Measurements from ENCODE around the gene PHIP.

Gene PHIP

GRCh38 chr6:79009819-79010218 is 68.2 kb downstream of the PHIP start:
- no peak for DNase-seq (ENCODE audit: low spot score)

- DNase-seq (ENCODE audit: low spot score), result no peak
Observed at GRCh38 chr6:79005497-79005896, 72.6 kb downstream of the PHIP start.

DNA sequence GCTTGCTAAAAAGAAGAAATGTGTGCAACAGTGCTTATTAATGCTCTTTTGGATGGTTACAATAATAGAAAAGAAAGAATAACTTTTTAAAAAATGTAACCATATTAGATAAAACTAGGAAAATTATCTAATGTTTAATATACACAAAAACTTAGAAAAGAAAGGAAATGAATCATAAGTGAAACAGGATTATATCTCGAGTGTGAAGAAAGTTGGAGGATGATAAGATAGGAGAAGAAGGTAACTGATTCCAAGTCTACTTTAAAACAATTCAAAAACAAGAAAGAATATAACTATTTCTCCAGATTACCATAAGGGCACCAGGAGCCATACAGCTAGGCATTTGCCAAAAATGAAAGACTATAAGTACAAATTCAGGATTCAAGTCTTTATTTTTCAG is 73.0 kb downstream of the PHIP start:
- DNase-seq (ENCODE audit: low spot score), result no peak

DNA sequence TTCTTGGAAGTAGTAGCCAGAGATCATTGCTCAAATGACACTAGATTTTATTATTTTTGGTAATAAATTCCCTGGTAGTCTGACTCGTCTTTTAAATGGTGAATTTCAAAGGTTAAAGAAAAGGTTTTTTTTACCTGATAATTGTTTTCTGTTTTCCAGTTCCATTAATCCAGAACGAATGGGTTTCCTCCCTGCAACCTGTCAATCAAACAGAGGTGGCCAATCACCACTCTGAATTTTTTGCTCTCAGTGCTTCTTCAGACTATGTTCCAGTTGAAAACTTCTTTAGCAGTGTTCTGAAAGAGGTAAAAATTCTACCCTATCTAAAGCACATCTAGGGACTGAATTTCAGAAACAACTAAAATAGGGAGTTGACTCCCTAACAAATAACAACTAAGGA is 73.8 kb downstream of the PHIP start:
- DNase-seq (ENCODE audit: low spot score), result no peak

DNA sequence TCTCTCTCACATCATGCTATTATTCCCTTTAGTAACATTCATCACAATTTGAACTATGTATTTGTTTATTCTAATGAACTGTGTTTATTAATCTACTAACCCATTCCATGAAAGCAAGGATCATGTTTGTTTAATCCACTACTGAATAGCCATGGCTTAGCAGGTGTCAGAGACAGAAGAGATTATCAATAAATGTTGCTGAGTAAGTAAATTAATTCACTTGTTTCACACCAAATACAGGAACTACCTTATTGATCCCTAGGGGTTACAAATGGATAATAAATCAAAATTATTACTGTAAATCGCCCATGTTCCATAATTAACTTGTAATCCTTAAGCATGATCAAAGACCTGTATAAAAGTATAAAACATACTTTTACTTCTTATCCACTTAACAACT is 76.6 kb downstream of the PHIP start:
- DNase-seq (ENCODE audit: low spot score), result no peak

GRCh38 chr6:78999737-79000136 is 78.3 kb downstream of the PHIP start:
- DNase-seq (ENCODE audit: low spot score), result no peak

- no peak for DNase-seq (ENCODE audit: low spot score)
Observed at GRCh38 chr6:78995946-78996345, 82.1 kb downstream of the PHIP start.

DNA sequence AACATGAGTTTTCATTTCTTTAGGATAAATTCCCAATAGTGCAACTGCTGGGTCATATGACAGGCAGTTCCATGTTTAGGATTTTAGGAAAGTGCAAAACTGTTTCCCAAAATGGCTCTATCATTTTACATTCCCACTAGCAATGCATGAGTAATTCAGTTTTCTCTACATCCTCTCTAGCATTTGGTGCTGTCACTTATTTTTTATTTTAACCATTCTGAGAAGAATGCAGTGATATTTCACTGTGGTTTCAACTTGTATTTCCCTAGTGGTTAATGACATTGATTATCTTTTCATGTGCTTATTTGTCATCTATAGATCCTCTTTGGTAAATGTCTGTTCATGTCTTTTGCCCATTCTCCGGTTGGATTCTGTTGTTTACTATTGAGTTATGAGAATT is 82.7 kb downstream of the PHIP start:
- no peak for DNase-seq (ENCODE audit: low spot score)

DNA sequence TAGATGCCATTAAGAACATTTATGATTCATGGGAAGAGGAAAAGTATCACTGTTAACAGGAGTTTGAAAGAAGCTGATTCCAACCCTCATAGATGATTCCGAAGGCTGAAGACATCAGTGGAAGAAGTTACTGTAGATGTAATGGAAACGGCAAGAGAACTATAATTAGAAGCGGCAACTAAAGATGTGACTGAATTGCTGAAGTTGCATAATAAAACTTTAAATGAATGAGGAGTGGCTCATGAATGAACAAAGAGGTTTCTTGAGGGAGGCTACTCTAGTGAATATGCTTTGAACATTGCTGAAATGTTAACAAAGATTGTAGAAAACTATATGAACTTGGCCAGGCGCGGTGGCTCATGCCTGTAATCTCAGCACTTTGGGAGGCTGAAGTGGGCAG is 84.1 kb downstream of the PHIP start:
- DNase-seq (ENCODE audit: low spot score), result no peak

GRCh38 chr6:78989191-78989590 is 88.9 kb downstream of the PHIP start:
- DNase-seq (ENCODE audit: low spot score), result no peak

- DNase-seq (ENCODE audit: low spot score), result no peak
Observed at GRCh38 chr6:78986161-78986560, 91.9 kb downstream of the PHIP start.

DNA sequence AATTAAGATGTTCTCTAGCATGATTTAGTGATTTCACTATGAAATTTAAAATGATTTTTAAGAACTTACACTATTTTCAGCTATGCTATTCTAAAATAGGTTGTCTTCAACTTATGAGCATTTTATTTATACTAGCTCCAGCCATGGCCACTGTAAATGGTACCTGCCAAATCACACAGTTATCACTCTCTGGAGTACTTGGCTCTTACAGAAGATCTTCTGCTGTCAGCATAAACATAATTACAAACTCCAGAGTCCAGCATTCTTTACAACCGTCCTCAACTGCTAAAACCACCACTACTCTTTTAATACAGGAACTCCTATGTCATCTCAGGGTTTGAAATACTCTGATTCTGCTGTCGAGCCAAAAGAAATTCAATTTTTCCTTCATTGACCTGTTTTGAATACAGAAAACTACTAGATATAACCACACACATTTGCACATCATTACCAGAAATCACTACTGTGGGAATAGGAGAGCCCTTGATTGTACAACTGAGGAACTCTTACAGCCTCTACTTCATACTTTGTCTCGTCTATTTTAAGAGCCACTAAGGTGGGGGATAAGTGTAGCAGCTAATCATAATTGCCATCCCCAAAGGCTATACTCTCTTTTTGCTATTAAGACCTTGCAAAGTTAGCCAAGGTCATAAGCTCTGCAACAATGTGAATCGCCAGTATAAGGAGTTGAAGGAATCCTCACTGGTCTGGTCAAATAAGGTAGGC is 93.7 kb downstream of the PHIP start:
- no peak for DNase-seq (ENCODE audit: low spot score)

- no peak for DNase-seq (ENCODE audit: low spot score)
Observed at GRCh38 chr6:78967191-78967590, 110.9 kb downstream of the PHIP start.

DNA sequence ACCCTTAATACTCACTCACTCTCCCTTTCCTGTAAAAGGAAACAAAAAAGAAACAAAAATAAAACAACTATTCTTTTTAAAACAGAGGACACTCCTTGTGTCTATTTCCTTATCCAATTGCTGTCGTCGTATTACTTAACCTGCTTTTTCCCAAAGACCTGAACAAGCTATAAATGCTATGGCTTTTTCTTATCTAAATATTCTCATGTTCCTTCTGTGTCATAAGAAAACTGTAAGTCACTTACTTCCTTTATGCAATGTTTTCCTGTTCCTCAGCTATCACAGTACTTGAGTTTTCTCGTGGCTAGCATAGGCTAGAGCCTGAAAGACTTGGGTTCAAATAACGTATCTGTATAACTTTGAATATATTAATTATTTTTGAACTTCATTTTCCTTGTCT is 111.5 kb downstream of the PHIP start:
- DNase-seq (ENCODE audit: low spot score), result no peak

DNA sequence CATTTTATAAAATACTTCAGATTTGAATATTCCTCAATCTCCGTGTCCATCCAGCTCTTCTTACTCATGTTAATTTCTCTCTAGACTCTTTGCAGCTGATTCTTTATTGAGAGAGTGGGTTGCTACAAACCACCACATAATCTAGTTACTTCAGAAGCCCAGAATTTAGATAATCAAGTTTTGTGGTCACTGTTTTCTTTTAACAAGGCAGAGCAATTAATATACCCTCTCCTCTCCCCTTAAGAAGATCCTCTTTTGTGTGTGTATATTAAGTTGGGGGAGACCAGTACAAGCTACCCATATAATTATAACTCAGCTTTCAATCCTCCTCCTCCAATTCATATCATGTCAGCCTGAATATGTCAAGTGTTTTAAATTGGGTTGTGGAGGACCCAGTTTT is 115.6 kb downstream of the PHIP start:
- DNase-seq (ENCODE audit: low spot score), result no peak

DNA sequence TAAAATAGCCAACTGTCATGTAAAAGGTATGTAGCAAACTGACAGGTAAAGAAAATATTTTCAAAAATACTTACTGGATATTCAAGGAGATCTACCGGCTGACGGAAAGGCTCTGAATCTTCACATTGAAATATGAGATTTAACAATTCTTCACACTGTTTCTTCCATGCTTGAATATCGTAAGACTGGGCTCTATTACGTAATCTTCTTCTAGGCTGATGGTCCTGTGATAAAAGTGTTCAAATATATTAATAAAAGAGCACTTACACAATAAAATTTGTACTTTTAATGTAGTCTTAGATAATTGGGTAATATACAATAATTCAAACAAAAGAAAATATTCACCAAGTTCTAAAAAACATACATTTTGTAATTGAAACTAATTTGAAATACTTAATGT is 123.3 kb downstream of the PHIP start:
- DNase-seq (ENCODE audit: low spot score), result no peak

- DNase-seq (ENCODE audit: low spot score), result no peak
Observed at GRCh38 chr6:78953798-78954197, 124.3 kb downstream of the PHIP start.

- no peak for DNase-seq (ENCODE audit: low spot score)
Observed at GRCh38 chr6:78952362-78952761, 125.7 kb downstream of the PHIP start.

DNA sequence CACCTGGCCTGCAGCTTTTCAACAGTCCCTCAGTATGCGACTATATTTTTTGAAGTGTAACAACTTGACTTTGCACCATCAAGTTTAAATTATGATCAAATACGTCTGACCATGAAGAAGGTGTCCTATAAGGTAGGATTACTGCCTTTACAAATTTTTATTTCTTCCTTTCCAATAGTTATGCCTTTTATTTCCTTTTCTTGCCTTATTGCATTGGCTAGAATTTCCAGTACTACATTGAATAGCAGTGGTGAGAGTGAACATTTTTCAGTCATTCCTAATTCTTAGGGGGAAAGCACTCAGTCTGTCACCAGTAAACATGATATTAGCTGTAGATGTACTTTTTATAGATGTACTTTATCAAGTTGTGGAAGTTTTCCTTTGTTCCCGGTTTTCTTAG is 129.3 kb downstream of the PHIP start:
- no peak for DNase-seq (ENCODE audit: low spot score)

DNA sequence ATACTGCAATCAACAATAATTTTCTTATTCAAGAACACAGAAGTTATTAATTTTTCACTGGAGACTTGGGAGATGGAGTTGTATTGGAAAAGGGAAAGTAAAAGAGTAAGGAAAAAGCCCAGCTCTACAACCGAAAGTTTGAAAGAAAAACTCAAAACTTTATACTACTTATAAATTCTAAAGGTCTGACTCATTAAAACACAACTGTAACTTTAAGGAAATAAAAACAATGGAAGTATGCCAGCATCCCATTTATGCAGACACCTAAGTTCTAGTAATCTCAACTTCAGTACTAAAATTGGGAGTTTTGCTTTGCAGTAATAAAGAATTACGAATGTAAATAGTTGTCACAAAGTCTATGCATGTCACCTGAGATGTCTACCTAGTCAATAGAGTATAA is 130.1 kb downstream of the PHIP start:
- no peak for DNase-seq (ENCODE audit: low spot score)

- DNase-seq (ENCODE audit: low spot score), result no peak
Observed at GRCh38 chr6:78947529-78947928, 130.5 kb downstream of the PHIP start.

DNA sequence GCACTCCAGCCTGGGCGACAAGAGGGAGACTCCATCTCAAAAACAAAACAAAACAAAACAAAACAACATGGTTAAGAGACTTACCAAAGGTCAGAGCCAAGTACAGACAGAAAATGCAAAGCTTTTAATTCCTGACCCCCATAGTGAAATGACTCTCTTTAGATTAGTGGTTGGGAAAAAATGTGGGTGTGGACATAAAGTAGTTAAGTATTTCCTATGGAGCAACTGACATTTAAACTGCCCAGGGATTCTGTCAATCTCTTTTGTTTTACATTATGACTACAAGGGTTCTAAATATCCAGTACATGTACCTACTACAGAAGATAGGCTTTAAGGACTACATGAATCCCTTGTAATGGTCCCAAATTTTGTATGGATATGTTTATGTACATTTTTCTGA is 135.6 kb downstream of the PHIP start:
- no peak for DNase-seq (ENCODE audit: low spot score)

GRCh38 chr6:78936515-78936914 is 141.5 kb downstream of the PHIP start:
- DNase-seq (ENCODE audit: low spot score), result no peak

- DNase-seq (ENCODE audit: low spot score), result no peak
Observed at GRCh38 chr6:78935553-78935952, 142.5 kb downstream of the PHIP start.

DNA sequence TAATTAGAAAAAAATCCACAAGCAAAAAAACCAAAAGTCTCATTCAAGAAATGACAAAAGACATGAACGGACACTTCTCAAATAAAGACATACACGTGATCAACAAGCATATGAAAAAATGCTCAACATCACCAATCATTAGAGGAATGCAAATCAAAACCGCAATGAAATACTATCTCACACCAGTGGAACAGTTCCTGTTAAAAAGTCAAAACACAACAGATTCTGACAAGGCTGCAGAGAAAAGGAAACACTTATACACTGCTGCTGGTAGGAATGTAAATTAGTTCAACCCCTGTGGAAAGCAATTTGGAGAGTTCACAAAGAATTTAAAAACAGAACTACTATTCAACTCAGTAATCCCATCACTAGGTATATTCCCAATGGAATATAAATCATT is 152.7 kb downstream of the PHIP start:
- no peak for DNase-seq (ENCODE audit: low spot score)
